H9 (cell line): Measurements from ENCODE around the gene TECPR2. TPM values are rescaled to one million over a fixed set of nuclear protein-coding genes. Genes with fewer than 3 reads are reported as not detected.

Experiments
- DNase-seq: peaks from one replicate; pipeline ENCODE4 v3.0.0-alpha.2; 2017
- H2AFZ ChIP-seq: one replicate; pipeline ENCODE4 v1.6.1; 2013; ENCODE audit warnings: mild to moderate bottlenecking, low read length, control low read depth, moderate library complexity
- H2AK5ac ChIP-seq: 2 replicates; pipeline ENCODE4 v1.6.1; 2013; ENCODE audit warnings: low read length, control low read depth, mixed read lengths; ENCODE audit not compliant: insufficient read length
- H2BK120ac ChIP-seq: one replicate; pipeline ENCODE4 v1.6.1; 2013; ENCODE audit warnings: low read depth, mild to moderate bottlenecking, low read length, control low read depth, inconsistent platforms; ENCODE audit not compliant: poor library complexity, severe bottlenecking
- H2BK12ac ChIP-seq: 2 replicates; pipeline ENCODE4 v1.6.1; 2013; ENCODE audit warnings: low read length, control low read depth, mixed read lengths, low read depth; ENCODE audit not compliant: insufficient read length
- H2BK15ac ChIP-seq: 2 replicates; pipeline ENCODE4 v1.6.1; 2013; ENCODE audit warnings: low read depth, low read length, control low read depth
- H2BK20ac ChIP-seq: one replicate; pipeline ENCODE4 v1.6.1; 2013; ENCODE audit warnings: low read depth, mild to moderate bottlenecking, low read length, control low read depth, inconsistent platforms; ENCODE audit not compliant: poor library complexity, severe bottlenecking
- H2BK5ac ChIP-seq: 2 replicates; pipeline ENCODE4 v1.6.1; 2013; ENCODE audit warnings: low read length, control low read depth, mixed read lengths; ENCODE audit not compliant: insufficient read length
- H3K14ac ChIP-seq: 2 replicates; pipeline ENCODE4 v1.6.1; 2013; ENCODE audit warnings: low read length, control low read depth; ENCODE audit not compliant: insufficient read depth
- H3K18ac ChIP-seq: 2 replicates; pipeline ENCODE4 v1.6.1; 2013; ENCODE audit warnings: low read depth, mild to moderate bottlenecking, mixed read lengths, low read length, control low read depth; ENCODE audit not compliant: insufficient read length
- H3K23ac ChIP-seq: 2 replicates; pipeline ENCODE4 v1.6.1; 2013; ENCODE audit warnings: low read length, control low read depth, mixed read lengths, low read depth; ENCODE audit not compliant: insufficient read length
- H3K23me2 ChIP-seq: 2 replicates; pipeline ENCODE4 v1.6.1; 2013; ENCODE audit warnings: low read depth, mild to moderate bottlenecking, mixed read lengths, low read length, control low read depth; ENCODE audit not compliant: insufficient read length, poor library complexity, severe bottlenecking
- H3K27ac ChIP-seq: 2 replicates; pipeline ENCODE4 v1.5.1; 2013; ENCODE audit warnings: low read length, control low read depth, mixed read lengths, low read depth; ENCODE audit not compliant: insufficient read length
- H3K27me3 ChIP-seq: 2 replicates; pipeline ENCODE4 v1.6.1; 2013; ENCODE audit warnings: low read length, control low read depth, inconsistent platforms; ENCODE audit not compliant: insufficient read depth
- H3K4ac ChIP-seq: 2 replicates; pipeline ENCODE4 v1.6.1; 2013; ENCODE audit warnings: low read depth, mild to moderate bottlenecking, control low read depth, inconsistent platforms, low read length, moderate library complexity
- H3K4me1 ChIP-seq: 2 replicates; pipeline ENCODE4 v1.6.1; 2013; ENCODE audit warnings: low read length, control low read depth, inconsistent platforms; ENCODE audit not compliant: insufficient read depth
- H3K4me2 ChIP-seq: 2 replicates; pipeline ENCODE4 v1.6.1; 2013; ENCODE audit warnings: low read length, control low read depth, mixed read lengths; ENCODE audit not compliant: insufficient read length, insufficient read depth
- H3K56ac ChIP-seq: 2 replicates; pipeline ENCODE4 v1.6.1; 2013; ENCODE audit warnings: low read depth, mild to moderate bottlenecking, mixed read lengths, low read length, control low read depth; ENCODE audit not compliant: insufficient read length
- H3K79me1 ChIP-seq: 2 replicates; pipeline ENCODE4 v1.6.1; 2013; ENCODE audit warnings: low read depth, mild to moderate bottlenecking, moderate library complexity, low read length, control low read depth, inconsistent platforms; ENCODE audit not compliant: insufficient read depth, poor library complexity, severe bottlenecking
- H3K79me2 ChIP-seq: 2 replicates; pipeline ENCODE4 v1.6.1; 2013; ENCODE audit warnings: low read length, control low read depth, inconsistent platforms; ENCODE audit not compliant: insufficient read depth
- H3K9ac ChIP-seq: 2 replicates; pipeline ENCODE4 v1.6.1; 2013; ENCODE audit warnings: low read length, control low read depth, mixed read lengths; ENCODE audit not compliant: insufficient read length; ENCODE audit errors: extremely low read depth
- H3K9me3 ChIP-seq: one replicate; pipeline ENCODE4 v1.6.1; 2013; ENCODE audit warnings: low read depth, low read length, inconsistent platforms; ENCODE audit not compliant: control insufficient read depth
- H3T11ph ChIP-seq: one replicate; pipeline ENCODE4 v1.6.1; 2013; ENCODE audit warnings: mild to moderate bottlenecking, low read length, control low read depth, inconsistent platforms
- H4K20me1 ChIP-seq: one replicate; pipeline ENCODE4 v1.6.1; 2013; ENCODE audit not compliant: control insufficient read depth, insufficient read length, insufficient read depth
- H4K5ac ChIP-seq: 2 replicates; pipeline ENCODE4 v1.6.1; 2013; ENCODE audit warnings: low read depth, mild to moderate bottlenecking, mixed read lengths, low read length, control low read depth; ENCODE audit not compliant: insufficient read length
- H4K8ac ChIP-seq: replicated peaks from 2 replicates; pipeline ENCODE4 v1.6.1; 2013; ENCODE audit warnings: low read length, control low read depth, mixed read lengths, low read depth; ENCODE audit not compliant: insufficient read length
- H4K91ac ChIP-seq: 2 replicates; pipeline ENCODE4 v1.6.1; 2013; ENCODE audit warnings: low read depth, mild to moderate bottlenecking, moderate library complexity, mixed read lengths, low read length, control low read depth; ENCODE audit not compliant: insufficient read length
- H3K27ac Mint-ChIP-seq, 3 experiments: 2 replicates in 2 of 3; 3 replicates in 1 of 3; pipeline ENCODE4 v1.8.0; 2020 to 2021; ENCODE audit warnings: mixed read lengths in 3 of 3, mild to moderate bottlenecking in 1 of 3, moderate library complexity in 1 of 3
- H3K27me3 Mint-ChIP-seq: 2 replicates; pipeline ENCODE4 v1.8.0; 2021; ENCODE audit warnings: low read depth, mild to moderate bottlenecking, moderate library complexity, mixed read lengths
- H3K36me3 Mint-ChIP-seq, 3 experiments: 2 replicates in 2 of 3; 3 replicates in 1 of 3; pipeline ENCODE4 v1.8.0; 2020 to 2021; ENCODE audit warnings: low read depth in 3 of 3, mixed read lengths in 3 of 3; ENCODE audit not compliant: insufficient read depth in 1 of 3
- H3K4me1 Mint-ChIP-seq, 2 experiments: 2 replicates each; pipeline ENCODE4 v1.8.0; 2020; ENCODE audit warnings: mixed read lengths in 2 of 2
- H3K4me3 Mint-ChIP-seq, 2 experiments: 2 replicates in 1 of 2; 3 replicates in 1 of 2; pipeline ENCODE4 v1.8.0; 2020 to 2021; ENCODE audit warnings: mild to moderate bottlenecking in 2 of 2, mixed read lengths in 2 of 2, moderate library complexity in 1 of 2
- H3K9me3 Mint-ChIP-seq, 2 experiments: 2 replicates in 1 of 2; 3 replicates in 1 of 2; pipeline ENCODE4 v1.8.0; 2020; ENCODE audit warnings: mild to moderate bottlenecking in 2 of 2, mixed read lengths in 2 of 2, moderate library complexity in 1 of 2
- WGBS: extraction: QIAGEN DNeasy Blood & Tissue Kit; methylation state at CpG from one replicate; pipeline ENCODE4 v1.1.7; 2013; ENCODE audit warnings: missing lambda C conversion rate, low lambda C conversion rate, mixed read lengths; ENCODE audit not compliant: insufficient read length; ENCODE audit errors: extremely low coverage; 5-methylcytosine and 5-hydroxymethylcytosine counted together
- total RNA-seq: library from RNA; stranded (reverse); gene quantifications from 2 replicates; pipeline ENCODE4 v1.2.1, GENCODE V29; 2021
- TF ChIP-seq, protein P1 (sequence below): fragments of 200-600 bp; sonication (generic); conservative IDR thresholded peaks from 3 replicates; pipeline ENCODE4 v1.8.0; 2021; ENCODE audit warnings: antibody characterized with exemption, mild to moderate bottlenecking

TECPR2 gene
- total RNA-seq, 1 experiment from 2014 or later = 15.4 TPM

DNA sequence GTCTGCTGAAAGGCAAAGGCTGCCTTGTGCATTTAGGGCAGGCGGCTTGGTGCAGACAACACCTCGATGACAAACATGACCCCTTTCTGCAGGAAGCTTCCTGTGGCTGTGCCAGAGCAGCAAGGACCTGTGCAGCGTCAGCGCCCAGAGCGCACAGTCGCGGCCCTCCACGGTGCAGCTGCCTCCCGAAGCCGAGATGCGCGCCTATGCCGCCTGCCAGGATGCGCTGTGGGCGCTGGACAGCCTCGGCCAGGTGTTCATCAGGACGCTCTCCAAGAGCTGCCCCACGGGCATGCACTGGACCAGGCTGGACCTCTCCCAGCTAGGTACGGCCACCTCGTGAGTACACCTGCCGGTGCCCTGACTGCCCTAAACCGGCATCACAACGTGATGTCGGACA lies 89.6 kb downstream of the TECPR2 start:
- H3K4ac ChIP-seq = no peak overlapping the region
- no peak overlapping the region for H4K5ac ChIP-seq
- H3K9me3 Mint-ChIP-seq = no peaks in the 10 kb centered on the region
- no peak overlapping the region for H2AK5ac ChIP-seq
- no peaks in the 10 kb centered on the region for H3K4me1 Mint-ChIP-seq
- no peak overlapping the region for H2BK5ac ChIP-seq
- no peak overlapping the region for H4K91ac ChIP-seq
- no peaks in the 10 kb centered on the region for H3K27me3 Mint-ChIP-seq
- peaks cover 4 to 34% (median 12%) of the 10 kb centered on the region in 3 experiments; a peak in 6 of 7 replicates for H3K36me3 Mint-ChIP-seq
- no peaks in the 10 kb centered on the region for H3K4me1 ChIP-seq
- H3T11ph ChIP-seq = no peak overlapping the region
- no peak overlapping the region for H2BK20ac ChIP-seq
- TF ChIP-seq, protein P1, sequence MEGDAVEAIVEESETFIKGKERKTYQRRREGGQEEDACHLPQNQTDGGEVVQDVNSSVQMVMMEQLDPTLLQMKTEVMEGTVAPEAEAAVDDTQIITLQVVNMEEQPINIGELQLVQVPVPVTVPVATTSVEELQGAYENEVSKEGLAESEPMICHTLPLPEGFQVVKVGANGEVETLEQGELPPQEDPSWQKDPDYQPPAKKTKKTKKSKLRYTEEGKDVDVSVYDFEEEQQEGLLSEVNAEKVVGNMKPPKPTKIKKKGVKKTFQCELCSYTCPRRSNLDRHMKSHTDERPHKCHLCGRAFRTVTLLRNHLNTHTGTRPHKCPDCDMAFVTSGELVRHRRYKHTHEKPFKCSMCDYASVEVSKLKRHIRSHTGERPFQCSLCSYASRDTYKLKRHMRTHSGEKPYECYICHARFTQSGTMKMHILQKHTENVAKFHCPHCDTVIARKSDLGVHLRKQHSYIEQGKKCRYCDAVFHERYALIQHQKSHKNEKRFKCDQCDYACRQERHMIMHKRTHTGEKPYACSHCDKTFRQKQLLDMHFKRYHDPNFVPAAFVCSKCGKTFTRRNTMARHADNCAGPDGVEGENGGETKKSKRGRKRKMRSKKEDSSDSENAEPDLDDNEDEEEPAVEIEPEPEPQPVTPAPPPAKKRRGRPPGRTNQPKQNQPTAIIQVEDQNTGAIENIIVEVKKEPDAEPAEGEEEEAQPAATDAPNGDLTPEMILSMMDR = no peak
- DNase-seq = no peak
- H3K9ac ChIP-seq = no peak overlapping the region
- no peak overlapping the region; the same call in 1 of the 2 replicates for H3K14ac ChIP-seq
- H4K20me1 ChIP-seq = no peaks in the 10 kb centered on the region
- H3K27me3 ChIP-seq = no peaks in the 10 kb centered on the region
- H3K4me3 Mint-ChIP-seq = no peak overlapping the region
- H2BK15ac ChIP-seq = no peak overlapping the region
- H3K9me3 ChIP-seq = no peaks in the 10 kb centered on the region
- H3K18ac ChIP-seq = no peak overlapping the region
- no peak overlapping the region for H4K8ac ChIP-seq
- no CpG with 5 or more reads among the region's 24 CpGs for WGBS
- H2BK120ac ChIP-seq = no peak overlapping the region
- H3K27ac Mint-ChIP-seq = no peak overlapping the region; a peak in 1 of 7 replicates
- H3K4me2 ChIP-seq = no peak overlapping the region
- H3K56ac ChIP-seq = no peak overlapping the region
- no peak overlapping the region for H2BK12ac ChIP-seq
- no peak overlapping the region for H2AFZ ChIP-seq
- H3K79me2 ChIP-seq = no peaks in the 10 kb centered on the region
- H3K23ac ChIP-seq = no peak overlapping the region
- H3K27ac ChIP-seq = no peak overlapping the region
- H3K23me2 ChIP-seq = no peaks in the 10 kb centered on the region
- no peaks in the 10 kb centered on the region for H3K79me1 ChIP-seq
